Middle frontal gyrus (tissue), 1 donor: Measurements from ENCODE around the gene STRADB.
A peak's percentile ranks its signal among the peaks of the same experiment; 100 is the strongest.
"Not testable (repeated sequence)": the region's sequence is repeated elsewhere in the genome, so short reads cannot be mapped to it uniquely, and the experiment has no call there.

Experiments
- DNase-seq: peaks from one replicate; pipeline ENCODE4 v3.0.0-alpha.2; 2015; ENCODE audit warnings: low spot score; ENCODE audit errors: extremely low spot score

The STRADB gene

DNA sequence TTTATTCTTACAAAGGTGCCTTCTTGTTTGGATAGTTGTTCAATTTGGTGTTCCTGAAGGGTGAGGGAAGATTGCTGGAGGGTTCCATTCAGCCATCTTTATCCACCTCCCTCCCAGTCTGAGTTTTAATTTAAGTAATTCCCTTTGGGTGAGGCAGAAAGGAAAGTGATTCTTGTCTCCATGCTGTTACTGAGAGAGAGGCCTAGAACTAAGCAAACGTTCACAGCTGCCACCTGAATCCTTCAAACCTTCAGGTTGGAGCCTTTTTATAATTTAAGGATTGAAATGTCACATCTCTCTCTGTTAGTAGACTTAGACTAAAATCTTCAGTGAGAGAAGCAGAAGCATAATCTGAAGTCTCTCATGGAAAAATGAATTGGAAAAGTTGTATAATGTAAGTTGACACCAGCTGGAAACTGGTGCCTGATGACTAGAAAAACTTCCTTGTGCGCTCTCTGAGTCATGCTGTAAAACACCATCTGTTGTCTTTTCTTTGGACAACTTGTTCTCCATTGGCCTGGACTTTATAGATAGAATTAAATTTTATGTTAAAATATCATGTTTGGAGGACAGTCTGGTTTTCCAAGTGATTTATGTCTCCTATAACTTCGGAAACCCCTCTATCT is 14.6 kb downstream of the STRADB start:
- peak; percentile 25 for DNase-seq

DNA sequence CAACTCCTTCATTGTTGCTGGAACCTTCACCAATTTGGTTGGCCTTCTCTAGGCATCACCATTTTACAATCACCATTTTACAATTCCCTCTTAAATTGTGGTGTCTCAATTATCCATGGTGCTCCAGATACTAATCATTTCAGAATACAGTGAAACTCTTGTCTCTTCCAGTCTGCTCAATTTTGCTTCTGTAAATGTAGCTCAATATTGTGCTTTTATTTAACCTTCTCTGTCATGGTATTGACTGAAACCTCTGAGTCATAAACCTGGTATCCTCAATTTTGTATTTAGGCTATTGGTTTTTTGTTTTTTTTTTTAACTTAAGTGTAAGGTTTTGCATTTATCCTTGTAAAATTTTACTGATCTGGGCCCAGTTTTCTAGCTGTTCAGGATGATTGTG is 16.1 kb downstream of the STRADB start:
- no peak for DNase-seq

DNA sequence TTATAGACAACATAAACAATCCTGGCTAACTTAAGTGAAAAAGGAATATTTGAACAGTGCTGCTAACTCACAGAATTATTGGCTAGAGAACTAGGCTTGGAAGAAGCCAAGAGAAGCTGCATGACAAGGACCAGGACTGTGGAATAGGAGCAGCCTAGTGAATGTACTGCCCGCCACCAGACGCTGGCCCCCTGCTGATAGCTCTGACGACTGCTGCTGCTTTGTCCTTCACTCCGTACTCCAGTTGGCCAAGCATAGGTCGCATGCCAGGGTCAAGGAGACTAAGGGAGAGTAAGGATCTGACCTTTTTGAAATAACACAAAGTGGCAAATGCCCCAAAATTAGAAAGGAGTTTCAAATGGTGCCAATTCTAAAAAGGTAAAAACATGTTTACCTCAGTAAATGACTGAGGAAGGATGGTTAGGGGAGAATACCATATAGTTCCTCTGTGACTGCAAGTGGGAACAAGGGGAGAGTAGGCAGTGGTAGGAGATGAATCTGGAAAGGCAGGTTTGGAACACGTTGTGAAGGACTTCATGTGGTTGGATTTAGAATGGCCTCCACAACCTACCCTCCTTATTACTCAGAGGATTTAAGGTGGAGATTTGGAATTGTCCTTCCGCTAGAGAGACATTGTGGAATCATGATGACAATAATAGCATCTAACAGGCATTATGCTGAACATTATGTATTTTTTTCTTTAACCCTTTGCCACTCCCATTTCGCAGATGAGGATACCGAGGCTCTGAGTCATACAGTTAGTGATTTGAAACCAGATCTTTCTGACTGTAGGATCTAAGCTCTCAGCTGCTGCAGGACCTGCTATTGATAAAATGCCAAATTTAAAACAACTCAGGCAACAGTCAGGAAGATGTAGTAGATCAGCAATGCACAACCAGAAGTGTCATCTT is 19.5 kb downstream of the STRADB start:
- DNase-seq = no peak

DNA sequence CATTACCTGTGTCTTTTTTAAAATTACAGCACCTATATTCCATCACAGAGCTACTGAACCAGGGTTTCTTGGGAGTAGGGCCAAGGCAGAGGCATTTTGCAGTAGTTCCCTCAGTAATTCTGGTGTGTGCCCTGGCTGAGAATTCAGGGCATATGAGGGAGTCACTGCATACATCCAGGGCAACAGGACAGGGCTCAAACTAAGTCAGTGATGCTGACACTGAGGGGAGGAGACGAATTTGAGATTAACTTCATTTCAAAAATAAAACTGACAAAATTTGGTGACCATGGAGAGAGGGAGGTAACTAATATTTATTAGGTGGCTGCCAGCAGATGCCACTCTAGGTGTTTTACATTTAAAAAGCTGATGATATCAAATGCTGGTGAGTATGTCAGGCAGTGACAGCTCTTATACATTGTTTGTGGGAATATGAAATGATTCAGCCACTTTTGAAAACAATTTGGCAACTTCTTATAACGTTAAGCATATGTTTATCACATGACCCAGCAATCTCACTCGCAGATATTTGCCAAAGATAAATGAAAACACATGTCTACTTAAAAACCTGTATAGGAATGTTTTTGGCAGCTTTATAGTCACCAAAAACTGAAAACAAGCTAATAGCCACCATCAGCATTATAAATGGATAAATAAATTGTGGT is 20.3 kb downstream of the STRADB start:
- no peak for DNase-seq

DNA sequence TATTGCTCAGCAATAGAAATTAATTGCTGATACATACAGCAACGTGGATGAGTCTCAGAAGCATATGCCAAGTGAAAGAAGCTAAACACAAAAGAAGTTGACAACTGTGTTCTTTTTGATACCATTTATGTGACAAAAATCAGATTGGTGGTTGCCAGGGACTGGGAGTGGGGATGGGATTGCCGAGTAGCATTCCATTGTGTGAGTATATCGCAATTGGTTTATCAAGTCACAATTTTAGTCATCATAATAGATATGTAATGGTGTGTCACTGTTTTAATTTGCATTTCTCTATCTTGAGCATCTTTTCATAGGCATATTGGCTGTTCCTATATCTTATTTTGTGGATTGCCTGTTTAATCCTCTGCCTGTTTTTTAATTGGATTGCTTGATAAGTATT is 20.9 kb downstream of the STRADB start:
- DNase-seq = no peak

DNA sequence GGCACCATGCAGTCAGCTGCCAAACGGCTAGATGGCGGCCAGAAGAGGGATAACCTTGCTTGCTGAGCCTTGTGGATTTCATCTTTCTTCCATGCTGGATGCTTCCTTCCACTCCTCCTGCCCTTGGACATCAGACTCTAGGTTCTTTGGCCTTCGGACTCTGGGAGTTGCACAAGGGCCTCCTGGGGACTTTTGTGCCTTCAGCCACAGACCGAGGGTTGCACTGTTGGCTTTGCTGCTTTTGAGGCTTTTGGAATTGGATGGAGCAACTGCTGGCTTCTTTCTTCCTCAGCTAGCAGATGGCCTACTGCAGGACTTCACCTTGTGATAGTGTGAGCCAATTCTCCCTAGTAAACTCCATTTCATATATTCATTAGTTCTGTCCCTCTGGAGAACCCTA is 31.0 kb downstream of the STRADB start:
- DNase-seq = no peak

DNA sequence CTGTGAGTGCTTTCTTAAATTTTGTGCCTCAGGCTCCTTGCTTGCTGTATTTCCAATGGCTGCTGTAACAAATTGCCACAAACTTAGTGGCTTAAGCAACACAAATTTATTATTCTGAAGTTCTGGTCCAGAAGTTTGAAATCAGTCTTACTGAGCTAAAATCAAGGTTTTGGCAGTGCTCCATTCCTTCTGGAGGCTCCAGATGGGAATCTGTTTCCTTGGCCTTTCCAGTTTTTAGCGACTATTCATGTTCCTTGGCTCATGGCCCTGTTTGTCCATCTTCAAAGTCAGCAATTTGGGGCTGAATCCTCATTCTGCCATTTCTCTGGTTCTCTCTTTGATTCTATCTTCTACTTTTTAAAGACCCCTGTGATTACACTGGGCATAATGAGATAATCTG is 31.8 kb downstream of the STRADB start:
- DNase-seq = no peak

DNA sequence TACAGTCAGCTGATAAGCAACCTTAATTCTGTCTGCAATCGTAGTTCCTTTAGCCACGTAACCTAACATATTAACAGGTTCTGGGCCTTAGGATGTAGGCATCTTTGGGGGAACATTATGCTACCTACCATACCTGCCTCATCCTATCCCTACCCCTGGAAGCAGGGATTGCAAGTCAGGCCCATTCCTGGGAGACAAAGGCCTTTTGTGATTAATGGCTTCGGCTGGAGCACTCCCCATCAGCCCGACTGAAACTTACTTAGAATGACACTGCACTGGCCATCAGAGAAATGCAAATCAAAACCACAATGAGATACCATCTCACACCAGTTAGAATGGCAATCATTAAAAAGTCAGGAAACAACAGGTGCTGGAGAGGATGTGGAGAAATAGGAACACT is 32.2 kb downstream of the STRADB start:
- not testable (repeated sequence) for DNase-seq

DNA sequence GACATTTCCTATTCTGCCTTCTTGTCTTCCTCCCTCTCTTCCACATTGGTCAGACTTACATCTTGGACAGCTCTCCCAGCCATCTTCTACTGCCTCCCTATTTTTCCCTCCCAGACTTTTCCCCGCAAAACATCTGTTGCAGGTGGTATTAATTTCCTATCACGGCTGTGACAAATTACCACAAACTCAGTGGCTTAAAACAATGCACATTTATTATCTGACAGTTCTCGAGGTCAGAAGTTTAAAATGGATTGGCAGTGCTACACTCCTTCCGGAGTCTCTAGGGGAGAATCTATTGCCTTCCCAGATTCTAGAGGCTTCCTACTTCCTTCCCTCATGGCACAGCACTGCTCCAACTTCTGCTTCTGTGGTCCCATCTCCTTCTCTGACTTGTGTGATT is 33.3 kb downstream of the STRADB start:
- no peak for DNase-seq

DNA sequence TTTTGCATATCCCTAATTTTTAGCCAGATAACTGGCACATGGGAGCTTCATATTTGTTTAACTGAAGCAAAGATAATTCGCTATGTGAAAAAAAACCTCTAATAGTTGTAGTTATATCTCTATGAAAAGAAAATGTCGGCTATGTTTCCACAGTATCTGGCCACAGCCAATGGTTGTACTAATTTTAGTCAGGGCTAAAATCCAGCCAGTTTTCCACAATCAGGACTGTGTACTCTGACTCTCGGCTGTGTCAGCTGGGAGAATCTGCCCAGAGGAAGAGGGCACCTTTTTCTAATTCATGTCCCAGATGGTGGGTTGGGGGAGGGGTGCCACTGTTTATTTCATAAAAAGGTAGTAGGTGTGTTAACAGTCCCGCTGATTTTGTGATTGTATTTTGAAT is 38.8 kb downstream of the STRADB start:
- DNase-seq = no peak

DNA sequence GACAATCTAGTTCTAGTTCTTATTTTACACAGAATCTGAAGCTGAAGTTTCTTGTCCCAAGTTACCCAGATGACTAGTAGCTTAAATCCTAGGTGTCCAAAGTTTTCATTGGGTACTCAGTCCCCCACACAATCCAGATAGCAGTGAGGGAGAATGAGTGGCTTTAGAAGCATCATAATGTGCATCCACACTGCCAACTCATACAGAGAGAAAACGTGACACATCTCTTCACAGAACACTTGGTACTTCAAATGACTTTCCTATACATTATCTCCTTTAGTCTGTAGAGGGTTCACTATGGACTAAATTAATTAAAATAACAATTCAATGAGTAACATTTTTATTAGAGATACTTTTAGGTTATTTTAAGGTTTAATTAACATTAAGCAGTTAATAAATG is 45.2 kb downstream of the STRADB start:
- no peak for DNase-seq

DNA sequence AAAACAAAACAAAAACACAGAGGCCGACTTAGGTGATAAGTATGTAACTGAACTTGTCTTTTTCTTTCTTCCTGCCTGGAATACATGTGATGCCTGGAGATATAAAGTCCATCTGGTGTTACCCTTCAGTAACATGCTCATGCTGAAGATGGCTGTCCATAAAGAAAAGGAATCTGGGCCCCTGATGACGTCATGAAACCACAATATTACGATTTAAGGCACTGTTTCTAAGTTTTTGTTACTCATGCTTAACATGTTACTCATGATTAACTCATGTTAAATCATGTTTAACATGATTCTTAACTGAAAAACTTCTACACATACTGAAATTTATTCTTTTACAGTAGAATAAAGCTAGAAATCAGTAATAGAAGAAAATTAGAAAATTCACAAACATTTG is 49.0 kb downstream of the STRADB start:
- no peak for DNase-seq

DNA sequence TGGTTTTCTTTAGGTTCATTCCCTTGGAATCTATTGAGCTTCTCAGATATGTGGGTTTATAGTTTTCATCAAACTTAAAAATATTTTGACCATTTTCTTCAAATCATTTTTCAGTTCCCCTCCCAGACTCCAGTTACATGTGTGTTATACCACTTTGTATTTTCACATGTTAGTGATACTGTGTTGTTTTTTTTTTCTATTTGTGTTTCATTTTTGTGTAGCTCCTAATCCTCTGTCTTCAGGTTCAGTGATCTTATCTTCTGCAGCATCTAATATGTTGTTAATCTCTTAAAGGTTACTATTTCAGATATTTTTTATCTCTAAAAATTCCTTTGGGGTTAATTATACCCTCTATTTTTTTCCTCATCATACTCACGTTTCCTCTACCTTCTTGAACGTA is 51.2 kb downstream of the STRADB start:
- no peak for DNase-seq

DNA sequence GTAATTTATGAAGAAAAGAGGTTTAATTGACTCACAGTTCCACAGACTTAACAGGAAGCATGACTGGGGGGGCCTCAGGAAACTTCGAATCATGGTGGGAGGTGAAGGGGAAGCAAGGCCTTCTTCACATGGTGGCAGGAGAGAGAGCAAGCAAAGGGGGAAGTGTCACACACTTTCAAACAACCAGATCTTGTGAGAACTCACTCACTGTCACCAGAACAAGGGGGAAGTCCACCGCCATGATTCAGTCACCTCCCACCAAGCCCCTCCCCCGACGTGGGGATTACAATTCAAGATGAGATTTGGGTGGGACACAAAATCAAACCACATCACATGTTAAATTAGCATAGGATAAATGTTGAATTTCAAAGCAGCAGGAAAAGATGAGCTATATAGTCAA is 56.2 kb downstream of the STRADB start:
- no peak for DNase-seq

DNA sequence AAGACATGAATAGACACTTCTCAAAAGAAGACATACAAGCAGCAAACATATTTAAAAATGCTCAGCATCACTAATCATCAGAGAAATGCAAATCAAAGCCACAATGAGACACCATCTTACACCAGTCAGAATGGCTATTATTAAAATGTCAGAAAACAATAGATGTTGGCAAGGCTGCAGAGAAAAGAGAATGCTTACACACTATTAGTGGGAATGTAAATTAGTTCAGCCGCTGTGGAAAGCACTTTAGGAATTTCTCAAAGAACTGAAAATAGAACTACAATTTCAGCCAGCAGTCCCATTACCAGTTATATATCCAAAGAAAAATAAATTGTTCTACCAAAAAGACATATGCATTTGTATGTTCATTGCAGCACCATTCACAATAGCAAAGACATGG is 61.7 kb downstream of the STRADB start:
- no peak for DNase-seq

DNA sequence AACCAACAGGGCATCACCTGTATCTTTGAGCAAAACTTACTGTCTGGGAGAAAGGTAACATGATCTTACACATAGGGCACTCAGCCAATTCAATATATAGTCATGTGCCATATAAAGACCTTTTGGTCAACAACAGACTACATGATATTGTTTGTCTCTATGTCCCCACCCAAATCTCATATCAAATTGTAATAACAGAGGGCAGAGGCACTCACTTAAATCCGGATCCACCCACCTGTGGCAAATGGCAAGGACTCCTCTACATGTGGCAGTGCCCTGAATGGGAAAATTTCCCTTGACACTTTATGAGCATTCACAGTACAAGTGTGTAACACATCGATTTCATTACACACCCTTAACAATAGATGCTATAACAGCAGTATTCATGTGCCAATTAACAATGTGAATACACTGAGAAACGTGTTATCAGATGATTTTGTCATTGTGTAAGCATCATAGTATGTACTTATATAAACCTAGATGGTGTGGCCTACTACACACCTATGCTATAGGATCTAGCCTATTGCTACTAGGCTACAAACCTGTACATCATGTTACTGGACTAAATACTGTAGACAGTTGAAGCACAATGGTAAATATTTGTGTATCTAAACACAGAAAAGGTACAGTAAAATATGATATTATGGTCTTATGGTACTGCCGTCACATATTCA is 64.2 kb downstream of the STRADB start:
- DNase-seq = no peak

DNA sequence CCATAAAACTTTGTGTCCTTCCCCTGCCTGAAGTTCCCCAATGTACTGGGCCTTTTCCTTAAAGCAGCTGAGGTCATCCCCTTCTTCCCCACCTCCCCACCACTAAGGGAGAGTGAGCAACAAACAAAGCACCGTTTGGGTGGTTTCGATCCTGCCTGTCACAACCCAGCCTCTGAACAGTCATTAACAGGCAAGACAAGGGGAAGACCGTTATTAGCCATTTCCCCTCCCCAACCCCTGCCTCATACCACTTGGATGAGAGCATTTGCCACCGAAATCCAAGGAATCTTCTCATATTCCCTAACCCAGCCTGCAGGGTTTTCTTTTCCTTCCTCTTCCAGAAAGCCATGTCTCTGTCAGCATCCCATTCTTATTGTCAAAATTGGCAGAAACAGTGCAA is 65.6 kb downstream of the STRADB start:
- DNase-seq = no peak

DNA sequence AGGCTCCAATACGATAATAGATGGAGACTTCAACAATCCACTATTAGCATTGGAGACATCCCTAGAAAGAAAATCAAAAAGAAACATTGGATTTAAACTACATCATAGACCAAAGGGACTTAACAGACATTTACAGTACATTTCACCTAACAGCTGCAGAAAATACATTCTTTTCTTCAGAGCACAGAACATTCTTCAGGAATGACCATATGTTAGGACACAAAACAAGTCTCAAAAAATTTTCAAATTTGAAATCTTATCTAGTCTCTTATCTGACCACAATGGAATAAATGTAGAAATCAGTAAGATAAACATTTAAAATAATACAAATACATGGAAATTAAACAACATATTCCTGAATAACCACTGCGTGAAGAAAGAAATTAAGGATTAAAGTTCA is 68.7 kb downstream of the STRADB start:
- no peak for DNase-seq

DNA sequence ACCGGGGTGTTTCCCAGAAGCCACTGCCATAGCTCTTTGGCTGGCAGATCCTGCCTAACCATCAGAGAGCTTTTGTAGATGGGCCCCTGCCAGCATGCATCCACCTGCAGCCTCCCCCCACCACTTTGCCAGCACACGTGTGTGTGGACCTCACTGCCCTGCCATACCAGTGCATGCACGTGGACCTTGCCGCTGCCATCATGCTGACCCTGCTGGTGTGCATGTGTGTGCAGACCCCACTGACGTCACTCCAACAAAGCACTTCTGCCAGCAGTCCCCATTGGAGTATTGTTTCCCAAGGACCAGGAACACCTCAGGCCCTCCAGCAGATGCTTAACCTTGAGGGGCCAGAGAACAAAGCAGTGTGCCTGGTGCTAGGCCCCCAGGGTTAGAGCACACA is 71.4 kb downstream of the STRADB start:
- DNase-seq = no peak

DNA sequence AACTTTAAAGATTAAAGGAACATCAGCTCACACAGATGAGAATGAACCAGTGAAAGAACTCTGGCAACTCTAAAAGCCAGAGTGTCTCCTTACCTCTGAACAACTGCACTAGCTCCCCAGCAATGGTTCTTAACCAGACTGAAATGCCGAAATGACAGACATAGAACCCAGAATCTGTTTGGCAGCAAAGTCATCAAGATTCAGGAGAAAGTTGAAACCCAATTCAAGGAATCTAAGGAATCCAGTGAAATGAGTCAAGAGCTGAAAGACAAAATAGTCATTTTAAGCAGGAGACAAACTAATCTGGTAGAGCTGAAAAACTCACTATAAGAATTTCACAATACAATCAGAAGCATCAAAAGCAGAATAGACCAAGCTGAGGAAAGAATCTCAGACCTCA is 72.0 kb downstream of the STRADB start:
- no peak for DNase-seq
